H1 (cell line): ENCODE data around the gene HABP4.

Source experiments
- JUN ChIP-seq: IDR thresholded peaks from 2 replicates; pipeline ENCODE4 v1.6.1; 2011; ENCODE audit warnings: low read depth, mild to moderate bottlenecking, improper control_type of control experiment, low read length
- MAFK ChIP-seq: IDR thresholded peaks from 2 replicates; pipeline ENCODE4 v1.6.1; 2012; ENCODE audit warnings: low read depth, mild to moderate bottlenecking, improper control_type of control experiment, low read length
- TF ChIP-seq, protein P1 (sequence below), 3 experiments: IDR thresholded peaks; 1 replicate in 2 of 3; 2 replicates in 1 of 3; pipeline versions ENCODE4 v1.5.1 to v1.6.1; 2011; ENCODE audit warnings: low read length in 3 of 3, mild to moderate bottlenecking in 3 of 3, inconsistent platforms in 2 of 3, low read depth in 1 of 3, moderate library complexity in 1 of 3; ENCODE audit not compliant: insufficient read depth in 1 of 3; ENCODE audit errors: control extremely low read depth in 1 of 3

DNA sequence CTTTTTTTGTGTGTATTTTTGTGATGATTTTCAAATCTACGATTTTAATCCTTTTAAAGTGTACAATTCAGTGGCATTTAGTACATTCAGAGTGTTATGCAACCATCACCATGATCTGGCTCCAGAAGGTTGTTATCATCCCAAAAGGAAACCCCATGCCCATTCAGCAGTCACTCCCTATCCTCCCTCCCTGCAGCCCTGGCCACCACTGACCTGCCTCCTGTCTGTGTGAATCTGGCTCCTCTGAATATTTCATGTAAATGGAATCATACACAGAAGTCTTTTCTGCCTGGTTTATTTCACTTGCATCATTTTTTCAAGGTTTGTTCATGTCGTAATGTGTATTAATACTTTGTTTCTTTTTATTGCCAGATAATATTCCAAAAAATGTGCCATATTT lies 32.5 kb downstream of the HABP4 start:
- TF ChIP-seq, protein P1, sequence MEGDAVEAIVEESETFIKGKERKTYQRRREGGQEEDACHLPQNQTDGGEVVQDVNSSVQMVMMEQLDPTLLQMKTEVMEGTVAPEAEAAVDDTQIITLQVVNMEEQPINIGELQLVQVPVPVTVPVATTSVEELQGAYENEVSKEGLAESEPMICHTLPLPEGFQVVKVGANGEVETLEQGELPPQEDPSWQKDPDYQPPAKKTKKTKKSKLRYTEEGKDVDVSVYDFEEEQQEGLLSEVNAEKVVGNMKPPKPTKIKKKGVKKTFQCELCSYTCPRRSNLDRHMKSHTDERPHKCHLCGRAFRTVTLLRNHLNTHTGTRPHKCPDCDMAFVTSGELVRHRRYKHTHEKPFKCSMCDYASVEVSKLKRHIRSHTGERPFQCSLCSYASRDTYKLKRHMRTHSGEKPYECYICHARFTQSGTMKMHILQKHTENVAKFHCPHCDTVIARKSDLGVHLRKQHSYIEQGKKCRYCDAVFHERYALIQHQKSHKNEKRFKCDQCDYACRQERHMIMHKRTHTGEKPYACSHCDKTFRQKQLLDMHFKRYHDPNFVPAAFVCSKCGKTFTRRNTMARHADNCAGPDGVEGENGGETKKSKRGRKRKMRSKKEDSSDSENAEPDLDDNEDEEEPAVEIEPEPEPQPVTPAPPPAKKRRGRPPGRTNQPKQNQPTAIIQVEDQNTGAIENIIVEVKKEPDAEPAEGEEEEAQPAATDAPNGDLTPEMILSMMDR (IDR thresholded peaks at IDR 0.05; ENCODE audit: control extremely low read depth in 1 of 3, insufficient read depth in 1 of 3, low read depth in 1 of 3, low read length in 3 of 3) = no peak
- TF ChIP-seq JUN = no peak
- TF ChIP-seq MAFK = no peak
